HG02642 (cell line): ENCODE measurements around the gene SH3PXD2A.

ENCODE experiments used
- ATAC-seq: cut with Tn5 transposase; IDR thresholded peaks from one replicate; pipeline ENCODE4 v1.9.1; 2021; ENCODE audit warnings: mild to moderate bottlenecking; ENCODE audit not compliant: unreplicated experiment, poor library complexity

SH3PXD2A gene

DNA sequence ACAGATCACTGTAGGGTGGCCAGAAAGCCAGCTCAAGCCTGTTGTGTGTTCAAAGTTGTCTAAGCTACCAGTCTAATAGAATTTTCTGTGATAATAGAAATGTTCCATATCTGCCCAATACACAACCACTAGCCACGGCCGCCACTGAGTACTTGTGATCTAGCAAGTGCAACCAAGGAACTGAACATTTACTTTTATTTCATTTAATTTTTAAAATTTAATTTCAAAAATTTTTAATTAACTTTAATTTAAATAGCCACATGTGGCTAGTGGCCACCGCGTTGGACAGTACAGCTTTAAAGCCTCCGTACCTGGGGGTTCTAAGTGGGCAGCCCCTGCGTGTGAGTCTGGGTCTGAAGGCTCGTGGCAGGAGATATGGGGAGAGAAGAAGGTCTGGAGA is 60.4 kb downstream of the SH3PXD2A start:
- no peak for ATAC-seq

DNA sequence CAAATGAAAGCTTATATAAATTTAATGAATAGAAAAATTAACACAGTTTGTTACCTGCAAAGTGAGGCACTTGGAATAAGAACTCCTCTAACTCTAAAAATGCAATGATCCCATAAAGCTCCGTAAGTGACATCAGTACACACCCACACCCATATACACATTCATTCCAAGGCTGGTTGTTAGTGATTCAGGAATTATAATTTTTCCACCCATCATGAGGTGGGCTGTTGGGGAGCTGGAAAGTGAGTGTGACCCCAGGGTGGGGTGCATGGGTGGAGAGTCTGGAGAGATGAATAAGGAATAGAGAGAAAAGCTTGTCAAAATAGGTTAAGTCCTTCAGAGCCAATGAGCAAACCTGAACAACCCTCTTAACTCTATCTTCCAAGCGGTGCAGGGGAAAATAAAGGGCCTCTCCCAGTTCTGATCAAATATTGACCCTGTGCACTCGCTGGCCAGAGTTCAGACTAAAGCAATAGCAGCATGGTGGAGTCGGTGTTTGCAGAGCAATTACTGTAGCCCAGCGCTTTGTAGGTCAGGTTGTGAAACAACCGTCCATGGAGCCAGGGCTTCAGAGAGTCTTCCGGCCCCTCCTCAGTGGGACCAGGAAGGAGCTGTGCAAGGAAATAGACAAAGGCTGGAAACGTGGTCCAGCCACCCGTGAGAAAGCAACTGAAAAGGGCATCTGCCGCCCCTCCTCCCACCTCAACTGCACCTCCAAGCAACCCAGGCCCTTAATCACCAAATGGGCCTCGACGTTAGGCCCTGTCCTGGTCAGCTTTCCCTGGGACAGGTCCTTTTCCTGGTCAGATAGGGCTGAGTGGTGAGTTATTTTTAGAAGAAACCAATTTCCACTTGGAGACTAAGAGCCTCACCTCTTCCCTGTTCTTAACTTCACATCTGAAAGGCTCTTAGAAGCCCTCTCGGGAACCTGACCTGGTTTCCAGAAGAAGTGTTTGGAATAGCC is 61.2 kb downstream of the SH3PXD2A start:
- no peak for ATAC-seq

DNA sequence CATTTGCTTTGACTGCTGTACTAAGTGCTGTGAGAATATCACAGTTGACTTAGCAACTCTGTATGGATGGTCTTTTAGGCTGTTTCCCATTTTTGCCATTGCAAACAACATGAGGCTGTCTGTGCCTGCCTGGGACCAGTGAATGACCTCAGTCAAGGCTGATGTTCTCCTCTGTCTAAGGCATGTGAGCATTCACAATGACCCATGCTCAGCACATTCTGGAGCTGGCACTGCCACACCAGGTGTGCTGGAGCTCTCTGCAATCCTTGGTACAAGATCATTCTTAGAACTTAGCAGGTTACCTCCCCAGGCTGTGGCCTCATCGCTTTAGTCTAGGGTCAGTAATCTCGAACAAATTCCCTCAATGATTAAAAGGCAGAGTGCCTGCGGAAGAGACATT is 61.9 kb downstream of the SH3PXD2A start:
- ATAC-seq, result no peak

DNA sequence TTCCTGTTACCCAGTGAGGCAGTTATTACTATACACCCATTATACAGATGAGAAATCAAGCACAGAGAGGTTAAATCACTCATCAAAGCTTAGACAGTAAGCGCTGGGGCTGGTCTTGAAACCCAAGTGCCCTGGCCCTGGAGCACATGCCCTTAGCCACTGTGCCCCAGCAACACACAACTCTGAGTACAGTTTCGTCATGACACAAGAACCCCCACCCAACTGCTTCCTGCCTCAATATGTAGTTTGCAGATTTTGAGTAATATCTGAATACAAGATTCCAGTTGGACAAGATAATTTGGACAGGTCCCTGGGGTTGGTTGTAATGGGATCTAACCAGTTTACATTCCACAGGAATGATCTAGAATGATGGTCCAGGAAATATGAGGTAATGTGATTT is 62.8 kb downstream of the SH3PXD2A start:
- ATAC-seq, result no peak

DNA sequence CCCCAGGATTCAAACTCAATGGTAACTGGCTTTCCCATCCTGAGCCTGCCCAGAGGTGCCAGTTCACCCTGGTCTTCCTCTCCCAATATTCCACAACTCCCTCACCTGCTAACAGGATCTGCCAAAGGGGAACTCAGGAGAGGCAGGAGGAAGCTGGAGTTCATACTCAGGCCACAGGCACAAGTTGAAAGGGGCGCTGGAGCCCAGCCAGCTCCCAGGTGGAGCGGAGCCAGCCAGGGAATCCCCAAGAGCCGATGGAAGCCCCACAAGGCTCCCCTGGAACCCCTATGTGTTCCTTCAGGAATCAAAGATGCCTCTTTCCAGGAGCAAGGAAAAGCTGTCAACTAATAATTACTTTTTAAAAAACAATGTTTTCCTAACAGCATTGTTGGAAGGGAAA is 63.5 kb downstream of the SH3PXD2A start:
- no peak for ATAC-seq

DNA sequence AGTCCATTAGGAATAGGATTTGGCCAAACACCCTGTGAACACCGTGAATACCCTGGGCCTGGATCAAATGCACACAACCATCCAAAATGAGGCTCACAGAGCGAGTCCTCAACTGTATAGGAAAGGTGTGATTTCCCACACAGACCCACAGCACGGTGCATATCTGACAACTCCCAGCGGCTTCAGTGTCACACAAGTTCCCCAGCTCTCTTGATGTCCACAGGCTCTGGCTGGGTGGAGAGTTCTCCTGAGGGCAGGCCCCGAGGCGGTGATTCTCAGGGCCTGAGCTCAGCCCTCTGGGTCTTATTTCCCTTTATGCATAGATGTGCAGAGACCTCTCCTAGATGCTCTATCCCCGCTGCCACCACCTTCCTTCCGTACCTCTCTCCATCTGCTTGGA is 64.1 kb downstream of the SH3PXD2A start:
- no peak for ATAC-seq

DNA sequence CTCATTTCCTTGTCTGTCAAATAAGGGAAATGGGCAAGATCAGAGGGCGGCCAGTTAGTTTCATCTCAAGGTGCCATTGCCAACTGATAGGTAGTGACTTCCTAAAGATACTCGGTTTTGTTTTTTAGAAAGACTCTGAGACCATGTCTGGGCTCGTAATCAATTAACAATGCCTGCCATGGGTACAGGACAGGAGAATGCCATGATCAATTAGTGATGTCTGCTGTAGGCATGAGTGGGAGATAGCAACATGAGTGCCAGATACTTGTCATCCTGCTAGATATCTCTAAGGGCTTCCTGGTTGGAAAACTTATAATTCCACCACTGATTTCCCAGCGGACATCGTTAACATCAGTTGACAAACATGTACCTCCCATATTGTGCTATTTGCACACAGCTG is 64.8 kb downstream of the SH3PXD2A start:
- no peak for ATAC-seq

DNA sequence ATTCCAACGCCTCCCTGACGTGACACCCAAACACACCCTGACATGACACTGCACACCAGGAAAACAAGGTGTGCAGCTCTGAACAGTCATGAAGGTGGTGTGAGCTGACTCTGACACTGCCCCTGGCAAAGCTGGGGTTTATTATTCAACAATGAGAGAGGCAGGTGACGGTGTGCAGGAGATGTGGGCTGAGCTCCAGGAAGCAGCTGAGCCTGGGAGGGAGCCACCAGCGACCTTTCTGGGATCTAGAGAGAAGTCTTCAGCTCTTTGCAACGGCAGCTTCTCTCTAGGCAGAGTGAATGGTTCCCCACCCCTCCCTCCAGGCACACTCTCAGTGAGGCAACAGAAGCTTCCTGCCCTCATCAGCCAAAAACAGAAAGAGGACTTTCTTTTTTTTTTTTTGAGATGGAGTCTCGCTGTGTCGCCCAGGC is 65.6 kb downstream of the SH3PXD2A start:
- no peak for ATAC-seq

DNA sequence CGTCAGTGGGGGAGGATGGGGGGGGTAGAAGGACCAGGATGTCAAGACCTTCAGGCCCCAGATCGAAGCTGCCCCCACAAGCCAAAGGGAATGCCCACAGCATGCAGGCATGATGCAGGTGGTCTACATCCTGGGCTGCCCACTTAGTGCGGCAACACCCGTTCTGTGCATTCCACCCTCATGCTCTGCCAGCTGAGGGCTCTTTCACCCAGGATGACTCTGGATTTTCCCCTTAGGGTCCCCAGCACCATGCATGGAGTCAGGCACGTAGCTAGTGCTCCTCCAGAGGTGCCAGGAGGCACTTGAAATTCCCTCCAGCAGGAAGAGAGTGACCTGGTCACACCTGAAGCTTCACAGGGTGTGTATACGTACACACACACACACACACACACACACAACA is 66.2 kb downstream of the SH3PXD2A start:
- ATAC-seq, result no peak

DNA sequence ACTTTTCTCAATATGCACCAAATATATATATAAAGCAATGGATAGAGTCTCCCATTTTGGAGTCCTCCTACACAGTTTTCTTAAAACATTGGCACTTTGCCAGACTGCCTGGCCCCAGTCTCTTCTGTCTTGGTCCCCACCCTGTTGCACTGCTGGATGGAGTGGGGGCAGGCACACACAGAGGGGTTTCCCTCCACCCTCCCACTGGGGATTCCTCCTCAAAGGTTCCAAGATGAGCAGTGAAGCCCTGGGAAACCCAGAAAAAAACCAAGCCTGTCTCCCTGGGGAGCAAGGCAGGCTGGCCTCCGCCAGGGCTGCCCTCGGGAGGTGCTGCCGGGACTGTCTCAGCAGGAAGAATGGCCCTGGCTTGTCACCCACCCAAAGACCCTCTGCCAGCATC is 68.0 kb downstream of the SH3PXD2A start:
- no peak for ATAC-seq

DNA sequence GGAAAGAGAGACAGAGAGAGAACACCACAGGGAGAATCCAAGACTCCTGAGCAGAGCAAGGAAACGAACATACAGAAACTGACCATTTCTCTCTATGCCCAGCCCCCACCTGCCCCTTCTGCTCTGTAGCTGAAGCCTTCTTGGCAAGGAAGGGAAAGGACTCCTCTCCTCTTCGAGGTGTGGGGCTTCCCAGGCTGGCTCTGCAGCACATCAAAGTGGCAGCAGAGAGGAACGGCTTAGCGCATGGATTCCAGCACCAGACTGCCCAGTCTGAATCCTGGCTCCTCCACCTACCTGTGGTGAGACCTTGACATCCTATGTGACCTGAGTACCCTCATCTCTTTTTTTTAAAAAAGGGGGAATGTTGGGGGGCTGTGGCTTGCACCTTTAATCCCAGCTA is 69.4 kb downstream of the SH3PXD2A start:
- no peak for ATAC-seq

DNA sequence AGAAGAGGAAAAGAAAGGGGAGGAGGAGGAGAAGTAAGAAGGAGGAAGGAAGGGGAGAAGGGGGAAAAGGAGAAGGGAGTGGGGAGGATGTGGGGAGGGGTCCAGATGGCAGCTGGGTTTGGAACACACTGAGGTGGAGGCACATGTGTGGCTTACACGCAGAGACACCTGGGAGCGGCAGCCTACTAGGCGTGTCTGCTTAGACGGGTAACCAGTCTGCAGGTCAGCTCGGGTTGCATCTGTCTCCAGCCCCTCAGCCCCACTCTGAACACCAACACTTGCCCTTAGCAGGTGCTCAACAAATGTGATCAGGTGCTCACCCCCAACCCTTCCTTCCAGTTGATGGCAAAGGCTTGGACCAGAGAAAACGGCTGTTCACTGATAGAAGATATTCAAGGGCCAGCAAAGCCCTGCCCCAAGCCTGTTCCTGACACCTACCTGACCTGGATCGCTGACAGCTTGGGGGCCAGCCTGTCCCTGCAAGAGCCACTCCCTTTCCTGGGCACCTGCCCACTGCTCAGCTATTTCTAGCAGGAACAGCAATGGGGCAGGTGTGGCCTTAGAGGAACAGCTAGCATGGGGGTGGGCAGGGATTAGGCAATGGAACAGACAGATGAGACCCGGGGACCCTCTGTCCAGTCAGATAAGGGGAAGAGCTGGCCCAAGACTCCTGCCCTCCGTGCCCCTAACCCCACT is 70.5 kb downstream of the SH3PXD2A start:
- no peak for ATAC-seq

DNA sequence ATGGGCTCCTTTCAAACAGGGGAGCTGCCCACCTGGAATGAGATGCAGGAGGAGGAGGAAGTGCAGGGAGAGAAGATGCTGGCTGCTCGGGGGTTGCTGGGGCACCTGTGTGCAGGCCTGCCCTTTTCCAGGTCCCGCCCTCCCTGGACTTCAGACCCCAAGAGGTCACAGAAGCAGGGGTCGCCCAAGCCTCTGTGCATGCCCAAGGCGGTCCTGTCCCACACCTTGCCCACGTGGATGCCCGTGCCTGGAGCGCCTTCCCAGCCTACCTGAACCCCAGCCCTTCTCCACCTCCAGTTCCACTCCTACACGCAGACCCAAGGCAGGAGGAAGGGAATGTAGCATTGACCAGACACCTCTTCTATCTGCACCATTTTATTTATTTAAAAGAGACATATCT is 71.3 kb downstream of the SH3PXD2A start:
- no peak for ATAC-seq

DNA sequence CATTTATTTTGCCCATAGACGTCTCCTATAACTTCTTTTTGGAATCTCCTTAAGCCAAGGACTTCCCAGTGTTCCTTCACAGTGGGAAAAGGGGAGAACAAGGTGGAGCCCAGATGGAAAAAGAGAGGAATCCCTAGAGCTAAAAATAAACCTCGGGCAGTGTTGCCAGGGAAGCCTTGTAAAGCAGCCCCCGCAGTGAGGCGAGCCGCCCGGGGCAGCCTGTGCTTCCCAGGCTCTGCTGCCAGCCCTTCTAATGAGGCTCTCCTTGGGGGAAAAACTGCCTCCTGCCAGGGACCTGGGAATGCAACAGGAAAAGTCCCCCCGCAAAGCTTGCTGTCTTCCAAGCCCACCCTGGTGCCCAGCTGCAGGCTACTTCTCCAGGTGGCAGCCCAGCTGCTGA is 71.7 kb downstream of the SH3PXD2A start:
- no peak for ATAC-seq

DNA sequence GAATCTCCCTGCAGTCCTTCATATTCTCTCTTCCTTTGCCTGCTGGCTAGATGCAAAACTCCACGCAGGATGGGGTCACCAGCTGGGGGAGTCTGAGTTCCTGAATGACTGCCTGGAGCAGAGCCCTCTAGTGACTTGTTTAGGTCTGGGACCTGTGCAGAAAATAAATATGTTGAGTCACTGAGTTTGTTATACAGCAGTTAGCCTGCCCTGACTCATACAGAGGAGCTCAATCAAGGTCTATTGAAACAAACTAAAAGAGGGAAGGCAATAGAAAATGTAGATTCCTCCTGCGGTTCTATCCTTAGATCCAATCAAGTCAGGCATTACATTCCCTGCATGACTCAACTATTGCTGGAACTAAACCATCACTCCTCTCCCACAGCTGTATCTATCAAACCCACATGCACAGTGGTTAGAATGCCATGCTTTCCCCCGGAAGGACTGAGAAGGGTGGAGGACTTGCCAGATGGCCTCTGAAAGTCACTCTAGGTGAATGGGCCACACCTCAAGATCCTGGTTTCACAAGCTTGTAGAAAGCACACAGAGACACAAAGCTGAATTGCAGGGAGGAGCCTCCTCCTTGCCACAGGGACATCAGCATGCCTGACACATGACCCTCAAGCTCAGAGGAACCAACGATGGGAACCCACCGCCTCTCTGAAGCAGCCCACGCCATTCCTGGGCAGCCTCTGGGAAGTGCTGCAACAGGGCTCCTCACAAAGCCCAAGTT is 73.9 kb downstream of the SH3PXD2A start:
- ATAC-seq, result no peak

DNA sequence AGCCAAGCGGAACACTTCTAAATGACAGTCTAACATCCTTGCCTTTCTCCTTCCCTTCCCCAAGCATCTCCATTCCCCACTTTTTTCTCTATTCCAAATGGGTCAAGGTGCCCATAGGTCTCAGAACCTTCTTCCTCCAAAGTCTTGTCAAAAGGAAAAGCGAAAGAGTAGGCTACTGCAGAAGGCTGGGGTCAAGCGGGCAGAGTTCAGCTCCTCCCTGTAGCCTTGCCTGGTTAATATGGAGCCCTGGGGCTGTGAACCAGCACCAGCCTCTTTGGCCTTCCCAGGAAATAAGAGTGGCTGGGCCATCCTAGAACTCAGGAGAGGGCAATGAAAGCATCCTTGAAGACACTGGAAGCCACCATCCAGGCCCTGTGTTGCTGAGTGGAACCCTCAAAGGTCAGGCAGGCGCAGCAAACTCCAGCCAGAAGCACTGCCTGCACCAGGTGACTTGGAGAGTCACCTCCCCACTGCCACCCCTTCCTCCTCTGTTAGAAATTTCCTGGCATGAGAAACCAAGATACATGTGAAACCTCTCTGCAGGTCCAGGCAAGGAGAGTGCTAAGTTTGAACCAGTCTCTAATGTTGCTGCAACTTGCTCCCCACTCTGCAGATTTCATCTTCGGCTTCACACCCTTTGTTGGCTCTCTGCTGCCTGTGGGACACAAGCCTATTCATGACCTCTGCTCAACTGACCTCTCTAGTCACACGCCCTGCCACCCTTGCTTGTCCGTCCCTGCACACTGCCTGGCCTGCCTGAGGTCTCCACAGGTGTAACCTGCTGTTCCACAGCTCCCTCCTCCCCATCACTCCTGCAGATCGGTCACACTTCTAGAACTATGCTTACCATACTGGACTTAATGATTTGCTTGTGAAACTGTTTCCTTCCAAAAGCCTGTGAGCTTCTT is 74.9 kb downstream of the SH3PXD2A start:
- ATAC-seq, result no peak

DNA sequence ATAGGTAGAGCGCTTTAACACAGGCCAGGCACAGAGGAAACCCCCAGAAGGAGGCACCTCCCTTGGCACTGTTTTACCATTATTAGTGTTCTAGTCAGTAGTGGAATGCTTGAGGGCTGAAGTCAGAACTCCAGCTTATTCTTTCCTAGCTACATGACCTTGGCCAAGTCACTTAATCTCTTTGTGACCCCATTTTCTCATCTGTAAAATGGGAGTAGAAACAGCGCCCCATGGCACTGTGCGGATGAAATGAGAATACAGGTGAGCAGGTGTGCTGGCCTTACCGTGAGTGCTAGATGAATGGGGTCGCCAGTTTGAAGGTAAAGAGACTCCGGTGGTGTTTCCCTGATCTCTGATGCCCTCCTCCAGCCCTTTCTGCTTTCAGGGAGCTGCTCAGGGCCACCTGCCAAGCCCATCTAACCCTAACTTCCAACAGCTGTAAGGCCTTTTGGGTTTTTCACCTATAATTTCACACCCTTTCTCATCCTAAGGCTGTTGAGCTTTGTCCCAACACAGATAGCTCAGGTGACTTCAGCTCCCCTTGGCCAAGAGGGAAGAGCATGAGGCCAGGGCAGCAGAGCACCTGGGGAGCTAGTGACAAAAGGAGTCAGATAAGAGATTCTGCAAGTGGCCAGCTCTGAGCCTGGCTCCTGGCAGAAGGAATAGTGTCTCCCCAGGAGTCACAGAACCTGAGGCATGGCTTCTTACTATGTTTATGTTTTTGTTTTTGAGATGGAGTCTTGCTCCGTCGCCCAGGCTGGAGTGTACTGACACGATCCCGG is 76.8 kb downstream of the SH3PXD2A start:
- no peak for ATAC-seq

DNA sequence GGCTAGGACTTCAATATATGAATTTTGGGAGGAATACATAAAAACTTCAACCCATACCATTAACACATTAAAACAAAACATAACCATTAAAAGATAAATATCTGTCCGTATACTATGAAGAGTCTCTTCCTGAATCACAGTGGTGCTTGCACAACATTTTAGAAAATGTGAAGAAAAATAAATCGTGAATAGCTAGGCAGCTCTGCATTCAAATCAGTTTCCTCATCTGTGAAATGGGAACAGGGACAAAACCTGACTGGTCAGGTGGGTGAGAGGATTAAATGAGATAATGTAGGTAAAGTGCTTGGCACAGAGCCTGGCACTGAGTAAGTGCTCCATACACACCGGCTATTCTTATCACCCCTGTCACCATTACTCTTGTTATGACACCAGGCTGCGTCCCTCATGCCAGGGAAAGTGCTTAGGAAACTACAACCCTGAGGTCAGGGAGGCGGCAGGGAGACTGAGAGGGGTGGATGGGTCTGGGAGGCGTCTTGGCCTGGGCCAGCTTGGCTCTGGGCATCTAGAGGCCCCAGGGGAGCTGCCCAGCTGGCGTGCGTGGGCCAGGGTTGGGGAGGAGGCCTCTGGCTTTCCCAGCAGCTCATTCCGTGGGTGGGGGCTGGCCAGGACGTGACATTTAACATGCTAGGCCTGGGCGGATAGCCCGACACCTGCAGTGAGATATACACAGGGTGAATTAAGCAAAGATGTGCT is 78.3 kb downstream of the SH3PXD2A start:
- no peak for ATAC-seq

DNA sequence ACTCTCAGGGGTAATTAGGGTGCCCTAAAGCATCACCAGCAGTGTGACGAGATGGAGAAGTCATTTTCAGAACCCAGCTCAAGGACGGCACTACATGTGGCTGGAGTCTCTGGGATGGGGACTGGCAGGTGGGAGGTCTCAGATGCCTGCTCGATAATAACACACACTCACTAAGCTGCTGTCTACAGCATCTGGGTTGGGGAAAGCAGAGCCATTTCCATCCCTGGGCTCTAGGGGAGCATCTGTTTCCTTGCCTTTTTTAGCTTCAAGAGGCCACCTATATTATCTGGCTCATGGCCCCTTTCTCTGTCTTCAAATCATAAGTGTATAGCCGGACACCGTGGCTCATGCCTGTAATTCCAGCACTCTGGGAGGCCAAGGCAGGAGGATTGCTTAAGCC is 79.6 kb downstream of the SH3PXD2A start:
- no peak for ATAC-seq
